ENCODE measurements around the gene FERMT3. TPM values are rescaled to one million over a fixed set of nuclear protein-coding genes. Genes with fewer than 3 reads are reported as not detected.

Gene FERMT3
- total and polyA plus RNA-seq, 2 of the 13 experiments (the other 11 are each of a cell fraction or from before 2014, with no cell fraction given), result 0.29 TPM; not detected in 1

GRCh38 chr11:64245797-64246620, 39.5 kb downstream of the FERMT3 start (continued):
- TF ChIP-seq RARG (CRISPR knock-in tag; IDR thresholded peaks at IDR 0.05; ENCODE audit: low read depth) (no peak), TMF1 (CRISPR knock-in tag; IDR thresholded peaks at IDR 0.05; ENCODE audit: low read depth) (no peak), ZNF556 (CRISPR knock-in tag; IDR thresholded peaks at IDR 0.05; ENCODE audit: borderline replicate concordance) (no peak), NR2F6 (IDR thresholded peaks at IDR 0.05) (no peak), NR2F6 (CRISPR knock-in tag; IDR thresholded peaks at IDR 0.05) (no peak), ZSCAN22 (CRISPR knock-in tag; IDR thresholded peaks at IDR 0.05) (no peak), HNF1A (IDR thresholded peaks at IDR 0.05; ENCODE audit: low read depth) (no peak), HNF1A (CRISPR knock-in tag; IDR thresholded peaks at IDR 0.05; ENCODE audit: borderline replicate concordance) (no peak), ZBTB20 (CRISPR knock-in tag; IDR thresholded peaks at IDR 0.05; ENCODE audit: borderline replicate concordance, low read depth) (0 out of 2 replicates have a peak, but pooled peaks have one; percentile 36), POGZ (CRISPR knock-in tag; IDR thresholded peaks at IDR 0.05) (0 out of 2 replicates have a peak, but pooled peaks have one; percentile 20), SALL2 (CRISPR knock-in tag; IDR thresholded peaks at IDR 0.05) (no peak), ZNF33B (CRISPR knock-in tag; IDR thresholded peaks at IDR 0.05) (no peak), ZNF547 (CRISPR knock-in tag; IDR thresholded peaks at IDR 0.05) (no peak; the same call in 1 of the 2 replicates), RELA (CRISPR knock-in tag; IDR thresholded peaks at IDR 0.05) (no peak), MIER3 (CRISPR knock-in tag; IDR thresholded peaks at IDR 0.05; ENCODE audit: borderline replicate concordance) (no peak), ZNF362 (CRISPR knock-in tag; IDR thresholded peaks at IDR 0.05; ENCODE audit: borderline replicate concordance) (no peak), POLR2G (IDR thresholded peaks at IDR 0.05; ENCODE audit: low read depth, low read length) (peak; percentile 44; the same call in 1 of the 2 replicates), ZNF337 (CRISPR knock-in tag; IDR thresholded peaks at IDR 0.05; ENCODE audit: borderline replicate concordance, low read depth) (no peak)
